Motor neuron (in vitro differentiated cells): Measurements from ENCODE around the gene RRP12. TPM values are rescaled to one million over a fixed set of nuclear protein-coding genes. Genes with fewer than 3 reads are reported as not detected.
A peak's percentile ranks its signal among the peaks of the same experiment; 100 is the strongest.

Source experiments
- ATAC-seq, 8 experiments: fragments of 200-7000 bp; cut with Tn5 transposase; replicated peaks in 6 of 8; 2 replicates each; pipeline ENCODE4 v1.8.0; 2021; ENCODE audit warnings: mild to moderate bottlenecking in 8 of 8, moderate library complexity in 8 of 8
- H3K27ac ChIP-seq, 2 donors: fragments of 250-450 bp; sonication (Bioruptor Pico); 2 replicates each; pipeline ENCODE4 v1.9.0; 2021; ENCODE audit warnings: antibody characterized with exemption in 2 of 2, mild to moderate bottlenecking in 2 of 2, moderate library complexity in 1 of 2
- H3K4me1 ChIP-seq, 2 donors: fragments of 250-450 bp; sonication (Bioruptor Pico); replicated peaks in 1 of 2; 2 replicates each; pipeline ENCODE4 v1.6.1; 2021; ENCODE audit warnings: antibody characterized with exemption in 2 of 2, mild to moderate bottlenecking in 2 of 2, moderate library complexity in 1 of 2
- H3K4me3 ChIP-seq, 5 donors: fragments of 250-450 bp; sonication (Bioruptor Pico); 2 replicates each; pipeline ENCODE4 v1.9.0; 2021; ENCODE audit warnings: antibody characterized with exemption in 5 of 5, mild to moderate bottlenecking in 5 of 5, moderate library complexity in 4 of 5
- WGBS, 10 experiments: fragments of 450-650 bp; shearing (Covaris generic); methylation state at CpG; one replicate each; pipeline ENCODE4 v1.0.0; 2022; 5-methylcytosine and 5-hydroxymethylcytosine counted together
- in situ Hi-C, 9 experiments: fragments of 400-800 bp; cut with MboI; loops; one replicate each; pipeline ENCODE4 v1.15.0; 2021; ENCODE audit warnings: low sequenced_read_pairs in 9 of 9, low pct_unique_long_range_greater_than_20kb in 2 of 9; ENCODE audit not compliant: unreplicated experiment in 9 of 9
- total RNA-seq, 8 experiments: library from RNA; unstranded; fragments of 300-600 nt; gene quantifications; 2 replicates each; pipeline versions ENCODE4 v1.2.3 to v1.2.4, GENCODE V29; 2022

Gene RRP12
- total RNA-seq, 8 experiments from 2014 or later = 20.8 to 65.6 (median 40.2) TPM

DNA sequence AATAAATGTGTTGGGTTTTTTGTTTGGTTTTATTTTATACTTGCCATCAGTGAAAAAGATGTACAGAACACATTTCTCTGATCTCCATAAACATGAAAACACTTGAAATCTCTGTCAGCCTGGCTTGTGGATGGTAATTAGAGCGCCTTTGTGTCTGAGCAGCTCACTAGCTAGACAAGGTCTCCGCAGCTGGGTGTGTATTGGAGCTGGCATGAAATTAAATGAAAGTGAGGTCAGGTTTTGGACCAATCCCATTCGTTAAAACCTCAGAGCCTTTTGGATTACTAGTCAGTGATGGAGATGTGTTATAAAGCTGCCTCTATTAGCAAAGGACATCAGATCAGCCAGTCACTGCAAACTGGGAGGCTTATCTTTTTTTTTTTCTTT, 79.3 kb downstream of the RRP12 start:
- peak overlapping the region; percentile 46 to 98 (median 97) for H3K4me3 ChIP-seq
- in situ Hi-C loops = no loop called here
- ATAC-seq = peak in 2 of 8 experiments; percentile 4 to 10
- peak overlapping the region in 1 of 2 donors; percentile 60 for H3K27ac ChIP-seq
- 26 to 100% (median 51%) methylated on average over 1 to 3 of the region's 3 CpGs; no CpG with 5 or more reads in 2 of the 10 experiments for WGBS, 10 experiments
- peaks cover 24 to 27% of the 10 kb centered on the region in 2 donors for H3K4me1 ChIP-seq

DNA sequence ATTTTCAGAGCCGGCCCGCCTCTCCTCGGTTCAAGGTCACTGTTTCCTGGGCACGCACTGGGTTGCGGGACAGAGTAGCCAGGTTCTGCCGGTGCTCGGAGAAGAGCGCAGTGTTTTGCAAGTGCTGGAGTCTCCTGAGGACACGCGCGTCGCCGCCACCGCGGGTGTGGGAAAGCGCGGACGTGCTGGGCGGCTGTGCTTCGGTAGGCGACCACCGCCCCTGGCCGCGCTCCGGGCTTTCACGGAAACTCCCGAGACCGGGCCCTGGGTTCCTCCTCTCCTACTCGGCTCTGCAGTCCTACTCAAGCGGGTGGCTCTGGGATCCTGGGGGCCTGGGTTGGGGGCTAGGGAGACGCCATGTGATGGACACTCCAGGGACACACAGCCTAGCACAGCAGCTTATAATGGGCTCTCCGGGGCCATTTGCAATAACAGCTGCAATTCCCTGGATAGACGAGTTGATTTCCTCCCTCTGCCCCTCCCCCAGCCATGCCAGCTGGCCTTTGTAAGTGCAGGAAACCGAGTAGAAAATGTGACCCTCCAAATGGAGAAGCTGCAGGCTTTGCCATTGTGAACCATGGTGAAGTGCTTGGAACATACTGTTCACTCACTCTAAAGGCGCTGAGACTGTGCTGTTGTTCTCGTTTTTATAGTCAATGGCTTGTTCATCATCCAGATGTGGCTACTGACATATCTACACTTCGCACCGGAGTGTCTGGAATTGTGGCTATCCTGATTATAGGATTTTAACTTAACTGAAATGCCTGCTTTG, 79.9 kb downstream of the RRP12 start:
- in situ Hi-C loops = no loop called here
- peak in 4 of 8 experiments; percentile 5 to 22 (median 11) for ATAC-seq
- H3K4me1 ChIP-seq = peaks cover 24 to 27% of the 10 kb centered on the region in 2 donors
- WGBS, 10 experiments = 4 to 15% (median 14%) methylated on average over 7 to 24 of the region's 38 CpGs; no CpG with 5 or more reads in 7 of the 10 experiments
- H3K4me3 ChIP-seq = peak overlapping the region; percentile 46 to 98 (median 97)
- peak overlapping the region in 1 of 2 donors; percentile 60 for H3K27ac ChIP-seq

GRCh38 chr10:97320480-97321031, 80.6 kb downstream of the RRP12 start:
- WGBS, 10 experiments = 7 to 70% (median 20%) methylated on average over 2 to 16 of the region's 24 CpGs; no CpG with 5 or more reads in 3 of the 10 experiments
- Histone ChIP-seq H3K27ac (peak overlapping the region in 1 of 2 donors; percentile 60), H3K4me3 (peak overlapping the region; percentile 46 to 98 (median 97)), H3K4me1 (peaks cover 24 to 26% of the 10 kb centered on the region in 2 donors)
- in situ Hi-C loops = no loop called here
- no peak for ATAC-seq

DNA sequence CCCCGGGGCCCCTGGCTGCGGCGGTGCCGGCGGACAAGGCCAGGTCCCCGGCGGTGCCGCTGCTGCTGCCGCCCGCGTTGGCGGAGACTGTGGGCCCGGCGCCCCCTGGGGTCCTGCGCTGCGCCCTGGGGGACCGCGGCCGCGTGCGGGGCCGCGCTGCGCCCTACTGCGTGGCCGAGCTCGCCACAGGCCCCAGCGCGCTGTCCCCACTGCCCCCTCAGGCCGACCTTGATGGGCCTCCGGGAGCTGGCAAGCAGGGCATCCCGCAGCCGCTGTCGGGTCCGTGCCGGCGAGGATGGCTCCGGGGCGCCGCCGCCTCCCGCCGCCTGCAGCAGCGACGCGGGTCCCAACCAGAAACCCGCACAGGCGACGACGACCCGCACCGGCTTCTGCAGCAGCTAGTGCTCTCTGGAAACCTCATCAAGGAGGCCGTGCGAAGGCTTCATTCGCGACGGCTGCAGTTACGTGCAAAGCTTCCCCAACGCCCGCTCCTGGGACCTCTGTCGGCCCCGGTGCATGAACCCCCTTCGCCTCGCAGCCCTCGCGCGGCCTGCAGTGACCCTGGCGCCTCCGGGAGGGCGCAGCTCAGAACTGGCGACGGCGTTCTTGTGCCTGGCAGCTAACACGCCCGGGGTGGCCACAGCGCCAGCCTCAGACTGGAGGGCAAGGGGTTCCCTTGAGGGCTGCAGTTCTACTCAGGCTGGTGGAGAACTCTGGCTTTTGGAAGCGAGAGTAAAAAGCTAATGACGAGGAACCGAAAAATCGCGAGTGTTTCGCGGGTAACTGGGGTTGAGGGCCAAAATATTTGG, 81.3 kb downstream of the RRP12 start:
- ATAC-seq = peak; percentile 13 to 53 (median 42)
- H3K4me3 ChIP-seq = peak overlapping the region; percentile 46 to 98 (median 97)
- in situ Hi-C loops = no loop called here
- 0 to 20% (median 5%) methylated on average over 1 to 18 of the region's 83 CpGs; no CpG with 5 or more reads in 3 of the 10 experiments for WGBS, 10 experiments
- peaks cover 24% of the 10 kb centered on the region in 2 donors for H3K4me1 ChIP-seq
- H3K27ac ChIP-seq = peak overlapping the region; percentile 99 to 100

DNA sequence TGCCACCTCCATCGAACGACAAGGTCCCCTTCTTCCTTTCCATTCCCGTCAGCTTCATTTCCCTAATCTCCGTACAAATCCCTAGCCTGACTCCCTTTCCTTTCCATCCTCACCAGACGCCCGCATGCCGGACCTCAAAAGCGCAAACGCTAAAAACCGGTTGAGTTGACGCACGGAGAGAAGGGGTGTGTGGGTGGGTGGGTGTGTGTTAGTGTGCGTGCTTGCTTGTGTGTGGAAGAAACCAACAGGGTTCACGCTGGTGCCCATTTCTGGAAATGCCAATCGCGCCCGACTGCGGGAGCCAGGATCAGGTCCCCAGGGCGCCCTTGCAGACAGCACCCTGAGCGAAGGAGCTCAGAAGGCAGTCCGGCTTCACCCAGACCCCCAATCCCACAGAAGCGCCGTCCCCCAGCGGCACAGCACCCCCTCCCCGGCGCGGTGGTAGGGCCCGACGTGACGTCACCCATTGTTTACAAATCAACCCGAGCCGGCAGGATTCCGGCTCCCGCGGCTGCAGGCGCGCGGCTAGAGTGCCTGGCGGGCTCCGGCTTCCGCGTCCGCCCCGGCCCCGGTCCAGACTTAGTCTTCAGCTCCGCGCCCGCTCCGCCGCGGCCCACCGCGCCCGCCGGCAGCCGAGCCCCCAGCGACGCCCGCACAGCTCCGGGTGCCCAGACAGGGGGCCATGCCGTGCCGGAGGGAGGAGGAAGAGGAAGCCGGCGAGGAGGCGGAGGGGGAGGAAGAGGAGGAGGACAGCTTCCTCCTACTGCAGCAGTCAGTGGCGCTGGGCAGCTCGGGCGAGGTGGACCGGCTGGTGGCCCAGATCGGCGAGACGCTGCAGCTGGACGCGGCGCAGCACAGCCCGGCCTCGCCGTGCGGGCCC, 82.1 kb downstream of the RRP12 start, which contains the start of gene FRAT1:
FRAT1 (plus strand) TSS at position 500 of the 880 bp plus-strand sequence; CDS start at position 683, 183 bp downstream.
- WGBS, 10 experiments = 0 to 8% (median 1%) methylated on average over 1 to 9 of the region's 79 CpGs; no CpG with 5 or more reads in 4 of the 10 experiments
- peak; percentile 79 to 89 (median 82) for ATAC-seq
- Histone ChIP-seq H3K27ac (peak within 1 kb of the TSS; percentile 99 to 100), H3K4me1 (peaks cover 24% of the 10 kb centered on the region in 2 donors), H3K4me3 (peak within 1 kb of the TSS; percentile 46 to 98 (median 97))
- in situ Hi-C loops = no loop called here

DNA sequence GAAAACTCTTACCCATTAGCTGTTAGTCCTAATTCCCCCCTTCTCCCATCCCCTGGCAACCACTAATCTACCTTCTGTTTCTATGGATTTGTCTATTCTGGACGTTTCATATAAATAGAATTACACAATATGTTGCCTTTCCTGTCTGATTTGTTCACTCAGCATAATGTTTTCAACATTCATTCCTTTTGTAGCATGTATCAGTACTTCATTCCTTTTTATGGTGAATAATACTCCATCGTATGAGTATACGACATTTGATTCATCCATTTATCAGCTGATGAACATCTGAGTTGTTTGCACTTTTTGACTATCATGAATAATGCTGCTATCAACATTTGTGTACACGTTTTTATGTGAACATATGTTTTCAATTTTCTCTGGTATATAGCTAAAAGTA, 86.5 kb downstream of the RRP12 start:
- Histone ChIP-seq H3K27ac (no peak overlapping the region), H3K4me3 (no peak overlapping the region), H3K4me1 (peaks cover 0 to 4% of the 10 kb centered on the region in 2 donors)
- ATAC-seq = no peak
- in situ Hi-C loops = no loop called here
- WGBS, 10 experiments = 0 to 64% (median 39%) methylated on average over 1 to 4 of the region's 4 CpGs

DNA sequence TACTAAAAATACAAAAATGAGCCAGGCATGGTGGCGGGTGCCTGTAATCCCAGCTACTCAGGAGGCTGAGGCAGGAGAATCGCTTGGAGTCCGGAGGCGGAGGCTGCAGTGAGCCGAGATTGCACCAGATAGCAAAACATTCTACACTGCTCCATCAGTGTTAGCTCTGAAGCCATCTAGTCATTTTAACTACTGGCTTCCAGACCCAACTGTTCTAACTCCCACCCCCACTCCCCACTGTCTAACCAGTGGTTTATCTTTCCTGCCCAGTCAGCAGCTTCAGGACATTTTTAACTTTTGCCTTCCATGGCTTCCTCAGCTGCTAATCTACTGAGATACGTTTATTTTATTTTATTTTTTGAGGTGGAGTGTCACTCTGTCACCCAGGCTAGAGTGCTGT, 88.2 kb downstream of the RRP12 start:
- WGBS, 10 experiments = 50 to 85% (median 67%) methylated on average over 1 to 3 of the region's 6 CpGs; no CpG with 5 or more reads in 5 of the 10 experiments
- ATAC-seq = no peak
- Histone ChIP-seq H3K4me3 (no peak overlapping the region), H3K4me1 (no peaks in the 10 kb centered on the region), H3K27ac (no peak overlapping the region)
- in situ Hi-C loops = no loop called here

DNA sequence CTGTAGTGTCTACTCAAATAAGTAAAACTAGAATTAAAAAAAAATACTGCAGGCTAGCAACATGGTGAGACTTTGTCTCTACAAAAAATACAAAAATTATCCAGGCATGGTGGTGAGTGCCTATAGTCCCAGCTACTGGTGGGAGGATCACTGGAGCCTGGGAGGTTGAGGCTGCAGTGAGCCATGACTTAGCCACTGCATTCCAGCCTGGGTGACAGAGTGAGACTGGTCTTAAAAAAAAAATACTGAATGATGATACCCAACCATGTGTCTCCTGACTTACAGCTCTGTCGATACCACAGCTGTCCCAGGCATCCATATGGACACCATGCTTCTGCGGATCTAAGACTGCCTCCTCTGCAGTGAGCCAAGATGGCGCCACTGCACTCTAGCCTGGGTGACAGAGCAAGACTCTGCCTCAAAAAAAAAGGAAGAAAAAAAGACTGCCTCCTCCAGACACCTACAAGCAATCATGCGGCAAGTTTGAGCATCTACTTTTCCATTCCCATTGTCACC, 90.0 kb downstream of the RRP12 start:
- H3K27ac ChIP-seq = no peak overlapping the region
- no peaks in the 10 kb centered on the region for H3K4me1 ChIP-seq
- no peak overlapping the region for H3K4me3 ChIP-seq
- in situ Hi-C loops = no loop called here
- ATAC-seq = peak in 1 of 8 experiments; percentile 81
- 0 to 97% (median 20%) methylated on average over 1 to 4 of the region's 4 CpGs; no CpG with 5 or more reads in 3 of the 10 experiments for WGBS, 10 experiments

- no peak for ATAC-seq
- Histone ChIP-seq H3K4me3 (no peak overlapping the region), H3K27ac (no peak overlapping the region), H3K4me1 (no peaks in the 10 kb centered on the region)
- 43 to 82% (median 67%) methylated on average over 1 to 8 of the region's 10 CpGs; no CpG with 5 or more reads in 3 of the 10 experiments for WGBS, 10 experiments
- in situ Hi-C loops = no loop called here
These were observed 93.0 kb downstream of the RRP12 start for GRCh38 chr10:97307866-97308780.

GRCh38 chr10:97307441-97307840, 93.7 kb downstream of the RRP12 start:
- ATAC-seq = no peak
- WGBS, 10 experiments = 60 to 90% (median 75%) methylated on average over 1 of the region's 1 CpG; no CpG with 5 or more reads in 6 of the 10 experiments
- Histone ChIP-seq H3K27ac (no peak overlapping the region), H3K4me1 (no peaks in the 10 kb centered on the region), H3K4me3 (no peak overlapping the region)
- in situ Hi-C loops = no loop called here
